Upper lobe of left lung (tissue), 6 donors: ENCODE data around the gene CPVL. TPM values are rescaled to one million over a fixed set of nuclear protein-coding genes. Genes with fewer than 3 reads are reported as not detected.

Experiments
- ATAC-seq, 2 donors: fragments of 200-7000 bp; cut with Tn5 transposase; one replicate each; pipeline ENCODE4 v1.9.1; 2022; ENCODE audit warnings: mild to moderate bottlenecking in 2 of 2, moderate library complexity in 2 of 2; ENCODE audit not compliant: low FRiP score in 2 of 2
- DNase-seq, 2 donors: peaks; one replicate each; pipeline ENCODE4 v3.0.0-alpha.2; 2019 to 2020
- H3K27ac ChIP-seq, 4 donors: fragments of 200-600 bp; sonication (generic); one replicate each; pipeline ENCODE4 v1.5.1; 2016 to 2019
- H3K27me3 ChIP-seq, 4 donors: fragments of 200-600 bp; sonication (generic); one replicate each; pipeline ENCODE4 v1.5.1; 2017 to 2019
- H3K36me3 ChIP-seq, 4 donors: fragments of 200-600 bp; sonication (generic); one replicate each; pipeline ENCODE4 v1.5.1; 2016 to 2019
- H3K4me1 ChIP-seq, 4 donors: fragments of 200-600 bp; sonication (generic); one replicate each; pipeline ENCODE4 v1.5.1; 2018 to 2019
- H3K4me3 ChIP-seq, 4 donors: fragments of 200-600 bp; sonication (generic); one replicate each; pipeline ENCODE4 v1.5.1; 2017 to 2019; ENCODE audit warnings: mild to moderate bottlenecking in 2 of 4, moderate library complexity in 1 of 4
- H3K9me3 ChIP-seq, 4 donors: fragments of 200-600 bp; sonication (generic); one replicate each; pipeline ENCODE4 v1.5.1; 2018 to 2019
- EP300 ChIP-seq, 4 donors: sonication (generic); formaldehyde crosslinking; IDR thresholded peaks; one replicate each; pipeline ENCODE4 v1.5.1; 2017; ENCODE audit warnings: antibody characterized with exemption in 4 of 4, control low read depth in 2 of 4
- POLR2A ChIP-seq, 4 donors: fragments of 450-650 bp; IDR thresholded peaks; one replicate each; pipeline ENCODE4 v1.5.1; 2016 to 2017; ENCODE audit warnings: antibody characterized with exemption in 4 of 4, mild to moderate bottlenecking in 2 of 4
- POLR2AphosphoS5 ChIP-seq, 2 donors: sonication (generic); formaldehyde crosslinking; IDR thresholded peaks; one replicate each; pipeline ENCODE4 v1.5.1; 2017; ENCODE audit warnings: antibody characterized with exemption in 2 of 2
- WGBS, 2 donors: methylation state at CpG; one replicate each; pipeline ENCODE4 v1.1.5; 2017 to 2018; 5-methylcytosine and 5-hydroxymethylcytosine counted together
- total RNA-seq, 6 donors: library from RNA; depleted of rRNA in 4 of 6; stranded (reverse); fragments of >200 nt in 4 of 6; gene quantifications; one replicate each; pipeline versions ENCODE4 v1.1.0 to v1.2.1, GENCODE V29; 2016 to 2021
- TF ChIP-seq, protein P1 (sequence below), 6 experiments: fragments of 450-650 bp in 4 of 6; fragments of 200-600 bp in 2 of 6; sonication (generic) in 2 of 6; IDR thresholded peaks; one replicate each; pipeline ENCODE4 v1.5.1; 2016 to 2019; ENCODE audit warnings: antibody characterized with exemption in 6 of 6
- donor health status: DM: no; HTN: no; CAD: no; lungs with moderate emphysema.
- donor health status: DM: no; HTN: yes; CAD: no; lungs with severe emphysema.

CPVL gene
- total RNA-seq, 6 donors from 2014 or later = 4.6 to 47.4 (median 23.2) TPM

- Histone ChIP-seq H3K9me3 (no peaks in the 10 kb centered on the region), H3K36me3 (no peaks in the 10 kb centered on the region), H3K27ac (peak overlapping the region in 2 of 4 donors; percentile 66 to 77), H3K4me3 (no peak overlapping the region), H3K4me1 (peaks cover 26 to 39% (median 33%) of the 10 kb centered on the region in 4 donors), H3K27me3 (no peaks in the 10 kb centered on the region)
- DNase-seq (no peak), ATAC-seq (peak; percentile 57 to 84)
- TF ChIP-seq EP300 (IDR thresholded peaks at IDR 0.05) (no peak), POLR2AphosphoS5 (IDR thresholded peaks at IDR 0.05) (peak; percentile 19 to 52)
- 4 to 29% methylated on average over 2 of the region's 2 CpGs for WGBS, 2 donors
Measured at GRCh38 chr7:28986765-28987110, 159.6 kb downstream of the CPVL start.

- H3K27me3 ChIP-seq = no peaks in the 10 kb centered on the region
- H3K27ac ChIP-seq = peak overlapping the region in 2 of 4 donors; percentile 66 to 77
- TF ChIP-seq POLR2A (IDR thresholded peaks at IDR 0.05) (no peak), EP300 (IDR thresholded peaks at IDR 0.05) (no peak), POLR2AphosphoS5 (IDR thresholded peaks at IDR 0.05) (no peak)
- TF ChIP-seq, protein P1, sequence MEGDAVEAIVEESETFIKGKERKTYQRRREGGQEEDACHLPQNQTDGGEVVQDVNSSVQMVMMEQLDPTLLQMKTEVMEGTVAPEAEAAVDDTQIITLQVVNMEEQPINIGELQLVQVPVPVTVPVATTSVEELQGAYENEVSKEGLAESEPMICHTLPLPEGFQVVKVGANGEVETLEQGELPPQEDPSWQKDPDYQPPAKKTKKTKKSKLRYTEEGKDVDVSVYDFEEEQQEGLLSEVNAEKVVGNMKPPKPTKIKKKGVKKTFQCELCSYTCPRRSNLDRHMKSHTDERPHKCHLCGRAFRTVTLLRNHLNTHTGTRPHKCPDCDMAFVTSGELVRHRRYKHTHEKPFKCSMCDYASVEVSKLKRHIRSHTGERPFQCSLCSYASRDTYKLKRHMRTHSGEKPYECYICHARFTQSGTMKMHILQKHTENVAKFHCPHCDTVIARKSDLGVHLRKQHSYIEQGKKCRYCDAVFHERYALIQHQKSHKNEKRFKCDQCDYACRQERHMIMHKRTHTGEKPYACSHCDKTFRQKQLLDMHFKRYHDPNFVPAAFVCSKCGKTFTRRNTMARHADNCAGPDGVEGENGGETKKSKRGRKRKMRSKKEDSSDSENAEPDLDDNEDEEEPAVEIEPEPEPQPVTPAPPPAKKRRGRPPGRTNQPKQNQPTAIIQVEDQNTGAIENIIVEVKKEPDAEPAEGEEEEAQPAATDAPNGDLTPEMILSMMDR (IDR thresholded peaks at IDR 0.05) = no peak
- DNase-seq (peak; percentile 18 to 70), ATAC-seq (peak in 1 of 2 donors; percentile 2)
- no peaks in the 10 kb centered on the region for H3K36me3 ChIP-seq
- H3K9me3 ChIP-seq = no peaks in the 10 kb centered on the region
- 67 to 73% methylated on average over 11 of the region's 11 CpGs for WGBS, 2 donors
- H3K4me3 ChIP-seq = no peak overlapping the region
- peaks cover 26 to 39% (median 33%) of the 10 kb centered on the region in 4 donors for H3K4me1 ChIP-seq
Measured at GRCh38 chr7:28986028-28986764, 160.1 kb downstream of the CPVL start.

DNA sequence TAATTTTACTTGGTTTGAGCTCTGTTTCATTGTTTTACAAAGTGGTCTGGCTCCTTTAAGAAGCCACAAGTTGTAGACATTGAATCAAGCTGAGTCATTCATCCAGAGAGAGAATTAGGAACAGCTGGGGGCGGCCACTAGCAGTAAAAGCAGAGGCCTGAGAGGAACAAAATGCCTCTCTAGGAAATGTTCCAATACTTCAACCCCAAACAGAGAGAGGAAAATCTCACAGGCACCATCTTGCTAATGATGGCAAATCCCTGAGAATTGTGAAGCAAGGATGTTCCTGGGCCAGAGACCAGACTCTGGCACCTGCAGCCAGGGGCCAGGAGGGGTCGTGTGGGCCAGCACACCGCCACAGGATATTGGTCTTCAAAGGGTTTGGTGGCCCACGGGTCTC lies 161.7 kb downstream of the CPVL start:
- Histone ChIP-seq H3K27ac (peak overlapping the region in 3 of 4 donors; percentile 34 to 77 (median 52)), H3K9me3 (no peaks in the 10 kb centered on the region), H3K36me3 (no peaks in the 10 kb centered on the region), H3K27me3 (no peaks in the 10 kb centered on the region), H3K4me3 (no peak overlapping the region), H3K4me1 (peaks cover 26 to 46% (median 33%) of the 10 kb centered on the region in 4 donors)
- TF ChIP-seq EP300 (IDR thresholded peaks at IDR 0.05) (no peak), POLR2A (IDR thresholded peaks at IDR 0.05) (no peak), POLR2AphosphoS5 (IDR thresholded peaks at IDR 0.05) (no peak)
- TF ChIP-seq, protein P1 (IDR thresholded peaks at IDR 0.05) = no peak
- DNase-seq (peak; percentile 19 to 72), ATAC-seq (peak; percentile 58 to 74)
- WGBS, 2 donors = 45 to 52% methylated on average over 3 to 4 of the region's 4 CpGs

- peaks cover 24 to 46% (median 33%) of the 10 kb centered on the region in 4 donors for H3K4me1 ChIP-seq
- no peaks in the 10 kb centered on the region for H3K27me3 ChIP-seq
- peak in 1 of 2 donors; percentile 45 for DNase-seq
- TF ChIP-seq, protein P1 (IDR thresholded peaks at IDR 0.05) = no peak
- TF ChIP-seq EP300 (IDR thresholded peaks at IDR 0.05) (no peak), POLR2AphosphoS5 (IDR thresholded peaks at IDR 0.05) (no peak), POLR2A (IDR thresholded peaks at IDR 0.05) (no peak)
- no peak overlapping the region for H3K4me3 ChIP-seq
- H3K27ac ChIP-seq = peak overlapping the region in 2 of 4 donors; percentile 34 to 52
- H3K9me3 ChIP-seq = no peaks in the 10 kb centered on the region
- H3K36me3 ChIP-seq = no peaks in the 10 kb centered on the region
- peak in 1 of 2 donors; percentile 46 for ATAC-seq
Measured at GRCh38 chr7:28984217-28984616, 162.1 kb downstream of the CPVL start.

GRCh38 chr7:28983396-28984190 lies 162.7 kb downstream of the CPVL start:
- no peak for TF ChIP-seq POLR2AphosphoS5 (IDR thresholded peaks at IDR 0.05)
- no peak for TF ChIP-seq POLR2A (IDR thresholded peaks at IDR 0.05)
- TF ChIP-seq, protein P1 (IDR thresholded peaks at IDR 0.05) = no peak
- no peak for TF ChIP-seq EP300 (IDR thresholded peaks at IDR 0.05)
- Histone ChIP-seq H3K9me3 (no peaks in the 10 kb centered on the region), H3K27me3 (no peaks in the 10 kb centered on the region), H3K4me1 (peaks cover 23 to 46% (median 33%) of the 10 kb centered on the region in 4 donors), H3K36me3 (no peaks in the 10 kb centered on the region), H3K27ac (no peak overlapping the region), H3K4me3 (no peak overlapping the region)
- ATAC-seq (no peak), DNase-seq (no peak)
- WGBS, 2 donors = 57 to 91% methylated on average over 4 of the region's 4 CpGs
